Neural cell (in vitro differentiated cells): ENCODE measurements around the gene LPP.

Experiments used
- EP300 ChIP-seq: fragments of 450-650 bp; conservative IDR thresholded peaks from 2 replicates; pipeline ENCODE4 v1.6.1; 2014; ENCODE audit warnings: antibody characterized with exemption, mild to moderate bottlenecking, moderate library complexity; ENCODE audit not compliant: poor library complexity, severe bottlenecking
- MXI1 ChIP-seq: fragments of 450-650 bp; conservative IDR thresholded peaks from 2 replicates; pipeline ENCODE4 v1.6.1; 2014; ENCODE audit warnings: antibody characterized with exemption, mild to moderate bottlenecking; ENCODE audit not compliant: poor library complexity, severe bottlenecking
- POLR2AphosphoS5 ChIP-seq: IDR thresholded peaks from 2 replicates; pipeline ENCODE4 v1.6.1; 2012
- RAD21 ChIP-seq: fragments of 450-650 bp; conservative IDR thresholded peaks from 2 replicates; pipeline ENCODE4 v1.6.1; 2014; ENCODE audit warnings: antibody characterized with exemption, mild to moderate bottlenecking, moderate library complexity
- SMC3 ChIP-seq: fragments of 450-650 bp; conservative IDR thresholded peaks from 2 replicates; pipeline ENCODE4 v1.6.1; 2014; ENCODE audit warnings: antibody characterized with exemption, mild to moderate bottlenecking, moderate library complexity; ENCODE audit not compliant: poor library complexity
- TAF1 ChIP-seq: IDR thresholded peaks from 2 replicates; pipeline ENCODE4 v1.6.1; 2012; ENCODE audit warnings: low read depth
- TF ChIP-seq, protein P1 (sequence below): IDR thresholded peaks from 2 replicates; pipeline ENCODE4 v1.6.1; 2012; ENCODE audit warnings: borderline replicate concordance
- TF ChIP-seq, protein P2 (sequence below): fragments of 450-650 bp; IDR thresholded peaks from 2 replicates; pipeline ENCODE4 v1.5.1; 2014; ENCODE audit warnings: antibody characterized with exemption, mild to moderate bottlenecking, moderate library complexity; ENCODE audit not compliant: poor library complexity, severe bottlenecking

DNA sequence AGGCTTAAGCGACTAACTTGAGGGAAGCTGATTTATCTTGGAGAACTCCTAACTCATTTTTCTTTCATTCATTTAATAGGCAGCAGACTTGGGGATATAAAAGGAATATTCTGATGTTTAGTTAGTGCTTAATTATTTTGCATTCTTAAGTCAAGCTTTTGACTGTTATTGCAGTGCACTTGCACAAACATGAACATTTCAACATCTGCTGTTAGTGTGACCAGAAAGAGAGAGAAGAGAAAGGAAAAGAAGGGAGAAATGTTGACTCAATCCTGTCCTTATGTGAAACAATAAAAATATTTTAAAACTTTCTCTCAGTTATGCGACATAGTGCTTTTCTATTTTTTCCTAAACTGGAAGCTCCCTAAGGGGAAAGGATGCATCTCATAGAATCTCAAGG is 507.8 kb downstream of the LPP start:
- TF ChIP-seq, protein P1, sequence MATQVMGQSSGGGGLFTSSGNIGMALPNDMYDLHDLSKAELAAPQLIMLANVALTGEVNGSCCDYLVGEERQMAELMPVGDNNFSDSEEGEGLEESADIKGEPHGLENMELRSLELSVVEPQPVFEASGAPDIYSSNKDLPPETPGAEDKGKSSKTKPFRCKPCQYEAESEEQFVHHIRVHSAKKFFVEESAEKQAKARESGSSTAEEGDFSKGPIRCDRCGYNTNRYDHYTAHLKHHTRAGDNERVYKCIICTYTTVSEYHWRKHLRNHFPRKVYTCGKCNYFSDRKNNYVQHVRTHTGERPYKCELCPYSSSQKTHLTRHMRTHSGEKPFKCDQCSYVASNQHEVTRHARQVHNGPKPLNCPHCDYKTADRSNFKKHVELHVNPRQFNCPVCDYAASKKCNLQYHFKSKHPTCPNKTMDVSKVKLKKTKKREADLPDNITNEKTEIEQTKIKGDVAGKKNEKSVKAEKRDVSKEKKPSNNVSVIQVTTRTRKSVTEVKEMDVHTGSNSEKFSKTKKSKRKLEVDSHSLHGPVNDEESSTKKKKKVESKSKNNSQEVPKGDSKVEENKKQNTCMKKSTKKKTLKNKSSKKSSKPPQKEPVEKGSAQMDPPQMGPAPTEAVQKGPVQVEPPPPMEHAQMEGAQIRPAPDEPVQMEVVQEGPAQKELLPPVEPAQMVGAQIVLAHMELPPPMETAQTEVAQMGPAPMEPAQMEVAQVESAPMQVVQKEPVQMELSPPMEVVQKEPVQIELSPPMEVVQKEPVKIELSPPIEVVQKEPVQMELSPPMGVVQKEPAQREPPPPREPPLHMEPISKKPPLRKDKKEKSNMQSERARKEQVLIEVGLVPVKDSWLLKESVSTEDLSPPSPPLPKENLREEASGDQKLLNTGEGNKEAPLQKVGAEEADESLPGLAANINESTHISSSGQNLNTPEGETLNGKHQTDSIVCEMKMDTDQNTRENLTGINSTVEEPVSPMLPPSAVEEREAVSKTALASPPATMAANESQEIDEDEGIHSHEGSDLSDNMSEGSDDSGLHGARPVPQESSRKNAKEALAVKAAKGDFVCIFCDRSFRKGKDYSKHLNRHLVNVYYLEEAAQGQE: no peak
- TF ChIP-seq SMC3 (no peak), POLR2AphosphoS5 (no peak), RAD21 (no peak), MXI1 (no peak), TAF1 (no peak), EP300 (no peak)
- TF ChIP-seq, protein P2, sequence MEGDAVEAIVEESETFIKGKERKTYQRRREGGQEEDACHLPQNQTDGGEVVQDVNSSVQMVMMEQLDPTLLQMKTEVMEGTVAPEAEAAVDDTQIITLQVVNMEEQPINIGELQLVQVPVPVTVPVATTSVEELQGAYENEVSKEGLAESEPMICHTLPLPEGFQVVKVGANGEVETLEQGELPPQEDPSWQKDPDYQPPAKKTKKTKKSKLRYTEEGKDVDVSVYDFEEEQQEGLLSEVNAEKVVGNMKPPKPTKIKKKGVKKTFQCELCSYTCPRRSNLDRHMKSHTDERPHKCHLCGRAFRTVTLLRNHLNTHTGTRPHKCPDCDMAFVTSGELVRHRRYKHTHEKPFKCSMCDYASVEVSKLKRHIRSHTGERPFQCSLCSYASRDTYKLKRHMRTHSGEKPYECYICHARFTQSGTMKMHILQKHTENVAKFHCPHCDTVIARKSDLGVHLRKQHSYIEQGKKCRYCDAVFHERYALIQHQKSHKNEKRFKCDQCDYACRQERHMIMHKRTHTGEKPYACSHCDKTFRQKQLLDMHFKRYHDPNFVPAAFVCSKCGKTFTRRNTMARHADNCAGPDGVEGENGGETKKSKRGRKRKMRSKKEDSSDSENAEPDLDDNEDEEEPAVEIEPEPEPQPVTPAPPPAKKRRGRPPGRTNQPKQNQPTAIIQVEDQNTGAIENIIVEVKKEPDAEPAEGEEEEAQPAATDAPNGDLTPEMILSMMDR: no peak
